K562 (cell line): ENCODE results near the gene MPDZ. TPM values are rescaled to one million over a fixed set of nuclear protein-coding genes. Genes with fewer than 3 reads are reported as not detected.

Source experiments
- ATAC-seq: fragments of 200-7000 bp; cut with Tn5 transposase; 3 replicates; pipeline ENCODE4 v1.9.1; 2020; ENCODE audit warnings: moderate library complexity
- BruUV-seq: library from RNA; stranded (reverse); fragments of 400-500 nt; replicated peaks from 2 replicates; lab custom pipeline; 2021; lab: Mats Ljungman, UMichigan
- CTCF ChIA-PET: fragments of 300-600 bp; formaldehyde crosslinking; extraction: SDS; loops from one replicate; lab custom pipeline; 2021; ENCODE audit warnings: low intra/inter-chr PET ratio; lab: Yijun Ruan, JAX
- POLR2A ChIA-PET: fragments of 300-600, 350-650 bp; sonication (Branson Sonifier 250); formaldehyde crosslinking; extraction: SDS; loops from one replicate; lab custom pipeline; 2021; ENCODE audit warnings: antibody characterized with exemption, inconsistent platforms; lab: Yijun Ruan, JAX
- DNase-seq, 4 experiments: peaks; one replicate each; pipeline versions ENCODE4 v3.0.0 to v3.0.0-alpha.2; 2011 to 2018; ENCODE audit warnings: low spot score in 3 of 4, mixed read lengths in 3 of 4; ENCODE audit errors: extremely low read depth in 1 of 4
- FAIRE-seq: peaks from 2 replicates; lab custom pipeline; 2011; peaks lifted over from hg19 to GRCh38; lab: Jason Lieb, UNC
- H2AFZ ChIP-seq: 2 replicates; pipeline ENCODE4 v1.6.0; 2011; ENCODE audit warnings: low read depth, low read length, control low read depth, inconsistent platforms
- H3K27ac ChIP-seq: fragments of 200-600 bp; 3 replicates; pipeline ENCODE4 v1.8.0; 2011; ENCODE audit warnings: low read depth, mild to moderate bottlenecking, control low read depth, inconsistent platforms, low read length, moderate library complexity, mixed read lengths; ENCODE audit errors: extremely low read depth
- H3K27me3 ChIP-seq, 2 experiments: fragments of 300-600 bp in 1 of 2; 2 replicates in 1 of 2; 3 replicates in 1 of 2; pipeline versions ENCODE4 v1.6.0 to v1.8.0; 2011; ENCODE audit warnings: inconsistent platforms in 2 of 2, low read length in 2 of 2, mild to moderate bottlenecking in 1 of 2, mixed read lengths in 1 of 2, moderate library complexity in 1 of 2; ENCODE audit not compliant: control insufficient read depth in 2 of 2, insufficient read depth in 2 of 2
- H3K36me3 ChIP-seq: fragments of 300-600 bp; 3 replicates; pipeline ENCODE4 v1.8.0; 2011; ENCODE audit warnings: mild to moderate bottlenecking, low read length, inconsistent platforms; ENCODE audit not compliant: control insufficient read depth, insufficient read depth
- H3K4me1 ChIP-seq, 2 experiments: fragments of 200-600 bp in 1 of 2; replicated peaks in 1 of 2; 2 replicates in 1 of 2; 3 replicates in 1 of 2; pipeline versions ENCODE4 v1.5.1 to v1.8.0; 2011; ENCODE audit warnings: inconsistent platforms in 2 of 2, low read length in 2 of 2, mild to moderate bottlenecking in 1 of 2, mixed read lengths in 1 of 2, moderate library complexity in 1 of 2; ENCODE audit not compliant: control insufficient read depth in 2 of 2, insufficient read depth in 2 of 2
- H3K4me2 ChIP-seq: 2 replicates; pipeline ENCODE4 v1.6.1; 2011; ENCODE audit warnings: low read length, control low read depth, inconsistent platforms, mixed read lengths; ENCODE audit not compliant: insufficient read depth
- H3K4me3 ChIP-seq: fragments of 200-600 bp; sonication (generic), shearing (Covaris generic); 2 replicates; pipeline ENCODE4 v1.5.1; 2016; ENCODE audit warnings: control low read depth, inconsistent platforms
- H3K79me2 ChIP-seq: fragments of 200-600 bp; 3 replicates; pipeline ENCODE4 v1.8.0; 2011; ENCODE audit warnings: low read length, inconsistent platforms; ENCODE audit not compliant: control insufficient read depth, insufficient read depth
- H3K9ac ChIP-seq, 2 experiments: 2 replicates each; pipeline versions ENCODE4 v1.6.0 to v1.6.1; 2011; ENCODE audit warnings: low read depth in 2 of 2, low read length in 2 of 2, control low read depth in 1 of 2, inconsistent platforms in 1 of 2, mild to moderate bottlenecking in 1 of 2, mixed read lengths in 1 of 2; ENCODE audit not compliant: insufficient read depth in 1 of 2
- H3K9me1 ChIP-seq: one replicate; pipeline ENCODE4 v1.6.0; 2011; ENCODE audit warnings: inconsistent platforms, mild to moderate bottlenecking, low read length, moderate library complexity; ENCODE audit not compliant: control insufficient read depth, insufficient read depth
- H3K9me3 ChIP-seq: replicated peaks from 2 replicates; pipeline ENCODE4 v1.5.1; 2011; ENCODE audit warnings: low read depth, low read length, inconsistent platforms; ENCODE audit not compliant: control insufficient read depth, insufficient read depth
- H4K20me1 ChIP-seq: replicated peaks from 2 replicates; pipeline ENCODE4 v1.6.1; 2011; ENCODE audit warnings: low read length, inconsistent platforms, mixed read lengths; ENCODE audit not compliant: control insufficient read depth, insufficient read depth
- C11orf30 ChIP-seq: fragments of 450-650 bp; IDR thresholded peaks from 2 replicates; pipeline ENCODE4 v1.6.1; 2016; ENCODE audit warnings: low read depth, mild to moderate bottlenecking
- CBFA2T2 ChIP-seq: fragments of 450-650 bp; conservative IDR thresholded peaks from 2 replicates; pipeline ENCODE4 v1.6.1; 2017; ENCODE audit warnings: mild to moderate bottlenecking
- CHD7 ChIP-seq: fragments of 200-600 bp; sonication (generic); IDR thresholded peaks from one replicate; pipeline ENCODE4 v1.6.1; 2012; ENCODE audit warnings: mild to moderate bottlenecking, low read depth, low read length, inconsistent platforms
- GMEB1 ChIP-seq: fragments of 250-450 bp; sonication (Bioruptor Pico); IDR thresholded peaks from 2 replicates; pipeline ENCODE4 v1.4.0; 2020; ENCODE audit warnings: mild to moderate bottlenecking
- USF2 ChIP-seq: sonication (generic); formaldehyde crosslinking; IDR thresholded peaks from 2 replicates; pipeline ENCODE4 v1.5.0; 2020; ENCODE audit warnings: missing genetic modification reagents
- VEZF1 ChIP-seq: fragments of 200-800 bp; sonication (Bioruptor generic); IDR thresholded peaks from 2 replicates; pipeline ENCODE4 v1.6.1; 2017; ENCODE audit warnings: missing genetic modification characterization, missing compliant biosample characterization
- ZNF184 ChIP-seq: sonication (generic); formaldehyde crosslinking; IDR thresholded peaks from 2 replicates; pipeline ENCODE4 v1.5.0; 2020; ENCODE audit warnings: missing genetic modification reagents
- WGBS: fragments of 100-300 bp; shearing (Covaris generic); methylation state at CpG from one replicate; pipeline ENCODE4 v1.1.6; 2016; ENCODE audit warnings: low coverage, mixed read lengths; ENCODE audit not compliant: insufficient coverage; ENCODE audit errors: missing lambda C conversion rate; 5-methylcytosine and 5-hydroxymethylcytosine counted together
- in situ Hi-C: fragments of 300-500 bp; cut with MboI; formaldehyde crosslinking; loops from 4 replicates; pipeline ENCODE4 v1.15.0; 2018; ENCODE audit warnings: inconsistent platforms, mixed read lengths
- intact Hi-C: fragments of 100-400 bp; cut with micrococcal nuclease; formaldehyde crosslinking; loops from 2 replicates; pipeline ENCODE4 v1.14.2; 2022
- polyA plus RNA-seq, 8 experiments: library from polyadenylated mRNA; depleted of rRNA in 4 of 8; stranded (reverse) in 5 of 8; unstranded in 3 of 8; fragments of >200 nt; fragmentation: Nextera tagmentation in 2 of 8; fragmentation: Illumina TruSeq in 1 of 8; extraction: Ambion mirVana in 2 of 8; extraction: Trizol in 1 of 8; gene quantifications; 2 replicates each; pipeline versions ENCODE4 v1.2.1 to v1.2.3, GENCODE V29; 2011 to 2014; ENCODE audit warnings: inconsistent platforms in 1 of 8, missing spikeins in 1 of 8
- total RNA-seq, 7 experiments: library from RNA; depleted of rRNA in 6 of 7; stranded (reverse); fragments of >200 nt in 6 of 7; fragmentation: Illumina TruSeq in 2 of 7; extraction: Trizol in 2 of 7; gene quantifications; 2 replicates each; pipeline versions ENCODE4 v1.2.1 to v1.2.3, GENCODE V29; 2011 to 2021; ENCODE audit warnings: low replicate concordance in 1 of 7

The MPDZ gene
- total and polyA plus RNA-seq, 9 of the 15 experiments (the other 6 are each of a cell fraction or from before 2014, with no cell fraction given) = 3.9 to 13.2 (median 5.7) TPM

GRCh38 chr9:13151489-13151888, 128.0 kb downstream of the MPDZ start:
- ChIA-PET CTCF (no interaction called here), POLR2A (no interaction called here)
- H3K9me1 ChIP-seq = no peaks in the 10 kb centered on the region
- WGBS = 38% methylated on average over 1 of the region's 1 CpG
- ATAC-seq (no peak), FAIRE-seq (no peak), DNase-seq (no peak)
- no peak overlapping the region for H3K4me2 ChIP-seq
- no peaks in the 10 kb centered on the region for H3K9me3 ChIP-seq
- no peak overlapping the region for H2AFZ ChIP-seq
- H4K20me1 ChIP-seq = no peaks in the 10 kb centered on the region; the same call in 1 of the 2 replicates
- H3K4me1 ChIP-seq = no peaks in the 10 kb centered on the region
- no peaks in the 10 kb centered on the region for H3K27me3 ChIP-seq
- no peaks in the 10 kb centered on the region for H3K79me2 ChIP-seq
- in situ Hi-C loops (no loop called here), intact Hi-C loops (no loop called here)
- H3K4me3 ChIP-seq = no peak overlapping the region
- BruUV-seq = no TSS peak
- H3K27ac ChIP-seq = no peak overlapping the region
- no peaks in the 10 kb centered on the region for H3K36me3 ChIP-seq
- H3K9ac ChIP-seq = no peak overlapping the region
- TF ChIP-seq ZNF184 (CRISPR knock-in tag) = no peak
- no peak for TF ChIP-seq C11orf30
- TF ChIP-seq CBFA2T2 = no peak
- no peak for TF ChIP-seq GMEB1
- TF ChIP-seq USF2 = no peak
- TF ChIP-seq CHD7 = no peak
- no peak for TF ChIP-seq VEZF1 (CRISPR knock-in tag)
